ENCODE data around the gene MACROD2. TPM values are rescaled to one million over a fixed set of nuclear protein-coding genes. Genes with fewer than 3 reads are reported as not detected.

The MACROD2 gene
- total RNA-seq, 1 experiment from 2014 or later, result 1.4 TPM

DNA sequence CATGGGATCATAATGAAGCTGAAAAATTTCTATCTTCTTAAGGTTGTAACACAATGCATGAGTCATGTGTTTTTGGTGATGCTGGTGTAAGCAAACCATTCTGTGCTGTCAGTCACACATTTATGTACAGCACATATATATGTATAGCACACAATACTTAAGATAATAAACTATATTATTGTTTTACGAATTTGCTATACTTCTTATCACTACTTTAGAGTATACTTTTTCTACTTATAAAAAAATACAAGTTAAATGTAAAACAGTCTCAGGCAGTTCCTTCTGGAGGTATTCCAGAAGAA lies 1262.2 kb downstream of the MACROD2 start:
- peaks cover under 1% of the 10 kb centered on the region for H3K9me3 ChIP-seq (ENCODE audit: low read depth, low read length, poor library complexity, severe bottlenecking)
- H3K4me3 ChIP-seq (ENCODE audit: low read depth, low read length, poor library complexity, severe bottlenecking), result no peak overlapping the region
- TF ChIP-seq EZH2 (IDR thresholded peaks at IDR 0.05; ENCODE audit: borderline replicate concordance, low read depth, low read length, poor library complexity, severe bottlenecking), result no peak
- TF ChIP-seq, protein P1, sequence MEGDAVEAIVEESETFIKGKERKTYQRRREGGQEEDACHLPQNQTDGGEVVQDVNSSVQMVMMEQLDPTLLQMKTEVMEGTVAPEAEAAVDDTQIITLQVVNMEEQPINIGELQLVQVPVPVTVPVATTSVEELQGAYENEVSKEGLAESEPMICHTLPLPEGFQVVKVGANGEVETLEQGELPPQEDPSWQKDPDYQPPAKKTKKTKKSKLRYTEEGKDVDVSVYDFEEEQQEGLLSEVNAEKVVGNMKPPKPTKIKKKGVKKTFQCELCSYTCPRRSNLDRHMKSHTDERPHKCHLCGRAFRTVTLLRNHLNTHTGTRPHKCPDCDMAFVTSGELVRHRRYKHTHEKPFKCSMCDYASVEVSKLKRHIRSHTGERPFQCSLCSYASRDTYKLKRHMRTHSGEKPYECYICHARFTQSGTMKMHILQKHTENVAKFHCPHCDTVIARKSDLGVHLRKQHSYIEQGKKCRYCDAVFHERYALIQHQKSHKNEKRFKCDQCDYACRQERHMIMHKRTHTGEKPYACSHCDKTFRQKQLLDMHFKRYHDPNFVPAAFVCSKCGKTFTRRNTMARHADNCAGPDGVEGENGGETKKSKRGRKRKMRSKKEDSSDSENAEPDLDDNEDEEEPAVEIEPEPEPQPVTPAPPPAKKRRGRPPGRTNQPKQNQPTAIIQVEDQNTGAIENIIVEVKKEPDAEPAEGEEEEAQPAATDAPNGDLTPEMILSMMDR (conservative IDR thresholded peaks at IDR 0.05; ENCODE audit: low read depth, low read length), result no peak
- intact Hi-C loops (cut with micrococcal nuclease; ENCODE audit: unreplicated experiment), result no loop called here
- no peaks in the 10 kb centered on the region for H3K4me1 ChIP-seq (ENCODE audit: insufficient read depth, low read length, poor library complexity, severe bottlenecking)
- ChIA-PET CTCF (no interaction called here), POLR2A (ENCODE audit: low non-redundant PET) (no interaction called here)
- H3K27ac ChIP-seq (ENCODE audit: low read depth, low read length, poor library complexity, severe bottlenecking), result no peak overlapping the region
- BruUV-seq (replicated peaks), result no TSS peak
- DNase-seq (ENCODE audit: low spot score), result no peak
- no peaks in the 10 kb centered on the region for H3K27me3 ChIP-seq (replicated peaks; ENCODE audit: insufficient read depth, low read depth, low read length, poor library complexity)
- H3K36me3 ChIP-seq (ENCODE audit: insufficient read depth, low read length, poor library complexity, severe bottlenecking), result no peaks in the 10 kb centered on the region

DNA sequence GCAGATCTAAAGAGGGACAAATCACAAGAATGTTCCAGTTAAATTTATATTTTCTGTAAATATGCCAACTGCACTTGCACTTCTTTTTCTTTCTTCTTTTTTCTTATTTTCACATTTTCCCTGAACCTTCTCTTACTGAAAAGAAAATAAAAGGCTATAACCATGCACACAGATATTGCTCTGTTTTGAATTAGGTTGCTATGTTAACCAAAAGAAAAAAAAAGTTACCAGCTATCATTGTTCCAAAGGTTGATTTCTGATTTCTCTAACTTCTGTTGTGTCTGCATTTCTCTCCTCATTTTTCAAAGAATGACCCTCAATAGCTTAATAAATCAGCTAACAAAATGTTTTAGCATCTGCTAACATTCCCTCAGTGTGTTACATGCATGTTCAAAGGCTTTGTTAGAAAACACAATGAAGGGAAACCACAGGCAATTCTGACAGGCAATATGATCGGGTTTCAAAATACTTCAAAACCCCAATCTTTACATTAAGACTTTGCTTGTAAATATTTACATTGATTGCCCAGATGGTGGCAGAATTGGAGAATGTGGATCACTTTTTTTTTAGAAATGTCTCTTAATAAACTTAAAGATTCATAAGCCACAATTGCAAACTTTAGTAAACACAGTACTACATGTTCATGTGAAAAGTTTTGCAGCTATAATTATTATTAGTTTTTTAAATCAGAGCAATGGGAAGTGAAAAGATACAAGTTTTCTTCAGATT lies 1270.4 kb downstream of the MACROD2 start:
- TF ChIP-seq, protein P1 (conservative IDR thresholded peaks at IDR 0.05; ENCODE audit: low read depth, low read length), result no peak
- TF ChIP-seq EZH2 (IDR thresholded peaks at IDR 0.05; ENCODE audit: borderline replicate concordance, low read depth, low read length, poor library complexity, severe bottlenecking), result no peak
- Histone ChIP-seq H3K27ac (ENCODE audit: low read depth, low read length, poor library complexity, severe bottlenecking) (no peak overlapping the region), H3K36me3 (ENCODE audit: insufficient read depth, low read length, poor library complexity, severe bottlenecking) (no peaks in the 10 kb centered on the region), H3K4me1 (ENCODE audit: insufficient read depth, low read length, poor library complexity, severe bottlenecking) (no peaks in the 10 kb centered on the region), H3K27me3 (replicated peaks; ENCODE audit: insufficient read depth, low read depth, low read length, poor library complexity) (no peaks in the 10 kb centered on the region), H3K4me3 (ENCODE audit: low read depth, low read length, poor library complexity, severe bottlenecking) (no peak overlapping the region), H3K9me3 (ENCODE audit: low read depth, low read length, poor library complexity, severe bottlenecking) (peaks cover 23% of the 10 kb centered on the region)
- ChIA-PET CTCF (no interaction called here), POLR2A (ENCODE audit: low non-redundant PET) (no interaction called here)
- BruUV-seq (replicated peaks), result no TSS peak
- intact Hi-C loops (cut with micrococcal nuclease; ENCODE audit: unreplicated experiment), result no loop called here
- no peak for DNase-seq (ENCODE audit: low spot score)

DNA sequence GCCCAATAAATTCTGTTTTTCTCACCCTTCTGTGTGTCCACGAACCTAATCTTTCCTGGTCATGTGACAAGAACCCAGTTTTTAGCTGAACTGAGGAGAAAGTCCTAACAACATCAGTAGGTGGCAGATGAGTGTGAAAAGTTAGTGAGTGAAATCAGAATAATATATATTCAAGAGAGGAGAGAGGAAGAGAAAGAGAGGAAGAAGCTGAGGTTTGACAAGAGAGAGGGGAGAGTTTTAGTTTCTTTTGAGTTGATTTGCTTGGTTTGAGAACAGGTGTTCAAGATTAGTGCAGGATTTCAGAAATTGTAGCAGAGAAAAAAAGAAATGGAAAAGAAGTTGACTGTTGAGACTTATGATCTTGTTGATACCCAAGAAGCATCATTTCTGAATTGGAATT lies 1272.6 kb downstream of the MACROD2 start:
- no peak overlapping the region for H3K4me3 ChIP-seq (ENCODE audit: low read depth, low read length, poor library complexity, severe bottlenecking)
- H3K27ac ChIP-seq (ENCODE audit: low read depth, low read length, poor library complexity, severe bottlenecking), result no peak overlapping the region
- no TSS peak for BruUV-seq (replicated peaks)
- CTCF ChIA-PET, result no interaction called here
- POLR2A ChIA-PET (ENCODE audit: low non-redundant PET), result no interaction called here
- TF ChIP-seq, protein P1 (conservative IDR thresholded peaks at IDR 0.05; ENCODE audit: low read depth, low read length), result no peak
- no peak for TF ChIP-seq EZH2 (IDR thresholded peaks at IDR 0.05; ENCODE audit: borderline replicate concordance, low read depth, low read length, poor library complexity, severe bottlenecking)
- intact Hi-C loops (cut with micrococcal nuclease; ENCODE audit: unreplicated experiment), result no loop called here
- H3K4me1 ChIP-seq (ENCODE audit: insufficient read depth, low read length, poor library complexity, severe bottlenecking), result no peaks in the 10 kb centered on the region
- H3K9me3 ChIP-seq (ENCODE audit: low read depth, low read length, poor library complexity, severe bottlenecking), result peaks cover 23% of the 10 kb centered on the region
- H3K36me3 ChIP-seq (ENCODE audit: insufficient read depth, low read length, poor library complexity, severe bottlenecking), result no peaks in the 10 kb centered on the region
- no peaks in the 10 kb centered on the region for H3K27me3 ChIP-seq (replicated peaks; ENCODE audit: insufficient read depth, low read depth, low read length, poor library complexity)
- no peak for DNase-seq (ENCODE audit: low spot score)
